ENCODE results near the gene SULT6B1. TPM values are rescaled to one million over a fixed set of nuclear protein-coding genes. Genes with fewer than 3 reads are reported as not detected.

The SULT6B1 gene
- total and polyA plus RNA-seq, 2 donors (not counting 1 experiment from before 2014, with no cell fraction given) = not detected

DNA sequence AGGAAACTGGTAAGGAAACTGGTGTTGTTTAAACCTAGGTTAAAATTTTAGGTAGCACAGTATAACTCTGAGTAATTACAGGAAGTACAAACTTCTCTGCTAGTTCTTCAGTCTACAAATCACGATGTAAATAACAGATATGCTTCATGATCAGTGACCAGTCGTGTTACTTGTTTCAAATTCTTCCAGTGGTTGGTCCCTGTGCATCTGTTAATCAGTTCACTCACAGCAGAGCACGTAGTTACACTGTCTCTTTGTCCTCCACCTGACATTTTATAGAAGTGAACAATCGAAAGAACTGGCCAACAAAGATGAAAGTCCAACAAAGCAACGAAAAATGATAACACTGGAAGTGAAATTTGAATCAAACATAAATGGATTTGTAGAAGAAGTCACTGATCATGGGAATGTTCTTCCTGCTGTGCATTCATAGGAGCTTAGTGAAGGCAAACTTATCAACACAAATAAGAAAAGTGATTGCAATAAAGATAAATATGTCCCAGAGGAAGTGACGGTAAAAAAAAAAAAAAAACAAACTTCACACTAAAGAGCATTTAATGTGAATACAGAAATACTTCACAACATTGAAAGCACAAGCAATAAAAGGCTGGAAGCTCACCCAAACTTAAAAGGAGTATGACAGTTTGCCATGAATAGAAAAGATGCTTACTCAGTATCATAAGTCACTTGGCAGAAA is 38.7 kb downstream of the SULT6B1 start:
- peak; percentile 17 for DNase-seq

DNA sequence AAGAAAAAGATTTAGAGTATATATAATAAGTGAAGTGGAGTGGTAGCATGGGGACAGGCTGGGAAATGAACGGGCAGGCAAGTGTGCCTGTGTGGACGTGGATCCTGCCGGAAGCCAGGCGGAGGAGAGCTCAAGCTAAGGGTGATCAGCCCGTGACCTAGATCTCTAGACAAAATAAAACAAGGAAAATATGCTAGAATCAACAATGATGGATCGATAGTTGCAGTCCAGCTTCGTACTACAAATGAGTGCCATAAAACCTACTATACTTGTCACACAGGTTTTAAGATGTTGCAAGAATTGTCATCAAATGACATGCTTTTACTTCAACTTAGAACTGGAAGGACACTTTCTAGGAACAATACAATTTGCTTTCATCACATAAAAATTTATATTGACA is 40.1 kb downstream of the SULT6B1 start:
- no peaks in the 10 kb centered on the region for H3K9me3 Mint-ChIP-seq (ENCODE audit: insufficient read depth)
- Histone ChIP-seq H3K9me3 (ENCODE audit: control extremely low read depth in 1 of 3, control insufficient read depth in 2 of 3, insufficient read depth in 1 of 3, low read length in 2 of 3) (peaks cover 0 to 4% (median 0%) of the 10 kb centered on the region in 3 donors), H3K36me3 (replicated peaks in 1 of 2; ENCODE audit: control extremely low read depth in 1 of 2, control insufficient read depth in 1 of 2, extremely low read depth in 1 of 2, insufficient read depth in 2 of 2, low read length in 1 of 2) (peaks cover 6 to 34% of the 10 kb centered on the region in 2 experiments), H3K4me1 (ENCODE audit: control insufficient read depth in 2 of 2, insufficient read depth in 2 of 2, low read length in 2 of 2) (peaks cover 0 to 4% of the 10 kb centered on the region in 2 donors), H3K4me2 (replicated peaks; ENCODE audit: low read depth, low read length, poor library complexity, severe bottlenecking) (no peak overlapping the region), H3K9ac (ENCODE audit: low read length) (no peak overlapping the region), H2AFZ (ENCODE audit: insufficient read depth, low read depth, low read length, poor library complexity, severe bottlenecking) (no peak overlapping the region), H3K27ac (ENCODE audit: low read length in 2 of 2) (no peak overlapping the region), H3K79me2 (ENCODE audit: control insufficient read depth, insufficient read depth, low read length) (peaks cover 30% of the 10 kb centered on the region), H3K27me3 (replicated peaks in 1 of 4; ENCODE audit: control extremely low read depth in 1 of 4, control insufficient read depth in 3 of 4, insufficient read depth in 4 of 4, low read length in 3 of 4) (no peaks in the 10 kb centered on the region), H3K4me3 (ENCODE audit: control extremely low read depth in 1 of 5, extremely low read depth in 1 of 5, insufficient read depth in 1 of 5, low read depth in 2 of 5, low read length in 4 of 5) (no peak overlapping the region), H4K20me1 (ENCODE audit: control insufficient read depth, insufficient read depth, low read length, poor library complexity, severe bottlenecking) (no peaks in the 10 kb centered on the region)
- H3K4me3 Mint-ChIP-seq = no peak overlapping the region
- H3K27ac Mint-ChIP-seq = no peak overlapping the region
- intact Hi-C loops (cut with micrococcal nuclease) = no loop called here
- ChIA-PET CTCF (no interaction called here), POLR2A (no interaction called here)
- WGBS (ENCODE audit: insufficient coverage) = 100% methylated on average over 2 of the region's 7 CpGs
- ATAC-seq (ENCODE audit: low read depth) = no peak
- no peak for DNase-seq
- no peak for TF ChIP-seq EZH2 (IDR thresholded peaks at IDR 0.05; ENCODE audit: borderline replicate concordance, insufficient read depth, low read depth, low read length, poor library complexity, severe bottlenecking)
- TF ChIP-seq, protein P1, sequence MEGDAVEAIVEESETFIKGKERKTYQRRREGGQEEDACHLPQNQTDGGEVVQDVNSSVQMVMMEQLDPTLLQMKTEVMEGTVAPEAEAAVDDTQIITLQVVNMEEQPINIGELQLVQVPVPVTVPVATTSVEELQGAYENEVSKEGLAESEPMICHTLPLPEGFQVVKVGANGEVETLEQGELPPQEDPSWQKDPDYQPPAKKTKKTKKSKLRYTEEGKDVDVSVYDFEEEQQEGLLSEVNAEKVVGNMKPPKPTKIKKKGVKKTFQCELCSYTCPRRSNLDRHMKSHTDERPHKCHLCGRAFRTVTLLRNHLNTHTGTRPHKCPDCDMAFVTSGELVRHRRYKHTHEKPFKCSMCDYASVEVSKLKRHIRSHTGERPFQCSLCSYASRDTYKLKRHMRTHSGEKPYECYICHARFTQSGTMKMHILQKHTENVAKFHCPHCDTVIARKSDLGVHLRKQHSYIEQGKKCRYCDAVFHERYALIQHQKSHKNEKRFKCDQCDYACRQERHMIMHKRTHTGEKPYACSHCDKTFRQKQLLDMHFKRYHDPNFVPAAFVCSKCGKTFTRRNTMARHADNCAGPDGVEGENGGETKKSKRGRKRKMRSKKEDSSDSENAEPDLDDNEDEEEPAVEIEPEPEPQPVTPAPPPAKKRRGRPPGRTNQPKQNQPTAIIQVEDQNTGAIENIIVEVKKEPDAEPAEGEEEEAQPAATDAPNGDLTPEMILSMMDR (IDR thresholded peaks at IDR 0.05) = no peak
- no peaks in the 10 kb centered on the region for H3K27me3 Mint-ChIP-seq
- H3K4me1 Mint-ChIP-seq = peaks cover 22% of the 10 kb centered on the region

More for the DNA sequence above, 38.7 kb downstream of the SULT6B1 start:
- Mint-ChIP-seq H3K9me3 (ENCODE audit: insufficient read depth) (no peaks in the 10 kb centered on the region), H3K4me1 (peaks cover 29% of the 10 kb centered on the region), H3K27me3 (no peaks in the 10 kb centered on the region), H3K27ac (no peak overlapping the region), H3K4me3 (peak overlapping the region; percentile 20)
- WGBS (ENCODE audit: insufficient coverage) = 48% methylated on average over 3 of the region's 6 CpGs
- no peak overlapping the region for H3K4me3 ChIP-seq (ENCODE audit: control extremely low read depth in 1 of 5, extremely low read depth in 1 of 5, insufficient read depth in 1 of 5, low read depth in 2 of 5, low read length in 4 of 5)
- ATAC-seq (ENCODE audit: low read depth) = peak; percentile 36
- peaks cover 0 to 4% (median 0%) of the 10 kb centered on the region in 3 donors for H3K9me3 ChIP-seq (ENCODE audit: control extremely low read depth in 1 of 3, control insufficient read depth in 2 of 3, insufficient read depth in 1 of 3, low read length in 2 of 3)
- intact Hi-C loops (cut with micrococcal nuclease) = no loop called here
- H3K4me2 ChIP-seq (replicated peaks; ENCODE audit: low read depth, low read length, poor library complexity, severe bottlenecking) = no peak overlapping the region
- peaks cover 5 to 10% of the 10 kb centered on the region in 2 donors for H3K4me1 ChIP-seq (ENCODE audit: control insufficient read depth in 2 of 2, insufficient read depth in 2 of 2, low read length in 2 of 2)
- no peak overlapping the region for H2AFZ ChIP-seq (ENCODE audit: insufficient read depth, low read depth, low read length, poor library complexity, severe bottlenecking)
- ChIA-PET CTCF (no interaction called here), POLR2A (no interaction called here)
- H3K27ac ChIP-seq (ENCODE audit: low read length in 2 of 2) = peak overlapping the region in 1 of 2 donors; percentile 13
- H4K20me1 ChIP-seq (ENCODE audit: control insufficient read depth, insufficient read depth, low read length, poor library complexity, severe bottlenecking) = no peaks in the 10 kb centered on the region
- TF ChIP-seq, protein P1 (IDR thresholded peaks at IDR 0.05) = no peak
- TF ChIP-seq EZH2 (IDR thresholded peaks at IDR 0.05; ENCODE audit: borderline replicate concordance, insufficient read depth, low read depth, low read length, poor library complexity, severe bottlenecking) = no peak
- H3K27me3 ChIP-seq (replicated peaks in 1 of 4; ENCODE audit: control extremely low read depth in 1 of 4, control insufficient read depth in 3 of 4, insufficient read depth in 4 of 4, low read length in 3 of 4) = no peaks in the 10 kb centered on the region
- peaks cover 45% of the 10 kb centered on the region for H3K79me2 ChIP-seq (ENCODE audit: control insufficient read depth, insufficient read depth, low read length)
- peaks cover 6 to 29% of the 10 kb centered on the region in 2 experiments for H3K36me3 ChIP-seq (replicated peaks in 1 of 2; ENCODE audit: control extremely low read depth in 1 of 2, control insufficient read depth in 1 of 2, extremely low read depth in 1 of 2, insufficient read depth in 2 of 2, low read length in 1 of 2)
- no peak overlapping the region for H3K9ac ChIP-seq (ENCODE audit: low read length)

All from B cell (primary cell).